HCEC 1CT (cell line): Measurements from ENCODE around the gene PRDM2.
"Not testable (repeated sequence)": the region's sequence is repeated elsewhere in the genome, so short reads cannot be mapped to it uniquely, and the experiment has no call there.

Source experiments
- DNase-seq: peaks from one replicate; pipeline ENCODE4 v3.0.0-alpha.2; 2017

PRDM2 gene

GRCh38 chr1:13702425-13703127, 2.6 kb downstream of the PRDM2 start:
- DNase-seq: no peak

GRCh38 chr1:13703128-13703513, 3.1 kb downstream of the PRDM2 start:
- DNase-seq: no peak

- no peak for DNase-seq
Measured at GRCh38 chr1:13703558-13704490, 3.8 kb downstream of the PRDM2 start.

- no peak for DNase-seq
Measured at GRCh38 chr1:13706046-13706445, 6.1 kb downstream of the PRDM2 start.

GRCh38 chr1:13707164-13707563, 7.2 kb downstream of the PRDM2 start:
- peak; percentile 43 for DNase-seq

- no peak for DNase-seq
Measured at GRCh38 chr1:13708380-13708982, 8.5 kb downstream of the PRDM2 start.

- DNase-seq: no peak
Measured at GRCh38 chr1:13710086-13710485, 10.1 kb downstream of the PRDM2 start.

- DNase-seq: no peak
Measured at GRCh38 chr1:13714851-13715250, 14.9 kb downstream of the PRDM2 start.

- not testable (repeated sequence) for DNase-seq
Measured at GRCh38 chr1:13715616-13716287, 15.8 kb downstream of the PRDM2 start.

GRCh38 chr1:13722808-13723360, 22.9 kb downstream of the PRDM2 start:
- DNase-seq: no peak

GRCh38 chr1:13723810-13724209, 23.8 kb downstream of the PRDM2 start:
- no peak for DNase-seq

- peak; percentile 26 for DNase-seq
Measured at GRCh38 chr1:13725714-13726175, 25.8 kb downstream of the PRDM2 start.

GRCh38 chr1:13728091-13728715, 28.2 kb downstream of the PRDM2 start:
- DNase-seq: no peak

- DNase-seq: no peak
Measured at GRCh38 chr1:13730291-13730690, 30.3 kb downstream of the PRDM2 start.

GRCh38 chr1:13730751-13731482, 30.9 kb downstream of the PRDM2 start:
- no peak for DNase-seq

GRCh38 chr1:13731897-13732296, 31.9 kb downstream of the PRDM2 start:
- no peak for DNase-seq

GRCh38 chr1:13732971-13733667, 33.1 kb downstream of the PRDM2 start:
- DNase-seq: no peak

- DNase-seq: no peak
Measured at GRCh38 chr1:13733711-13734110, 33.7 kb downstream of the PRDM2 start.

GRCh38 chr1:13735168-13735930, 35.4 kb downstream of the PRDM2 start:
- DNase-seq: no peak

- DNase-seq: no peak
Measured at GRCh38 chr1:13737398-13737797, 37.4 kb downstream of the PRDM2 start.
